GM12865 (cell line): ENCODE results near the gene CD300H.
"Not testable (repeated sequence)": the region's sequence is repeated elsewhere in the genome, so short reads cannot be mapped to it uniquely, and the experiment has no call there.

Experiments used
- DNase-seq: peaks from one replicate; pipeline ENCODE4 v3.0.0; 2010; ENCODE audit warnings: low read depth
- H3K4me3 ChIP-seq: 2 replicates; pipeline ENCODE4 v1.5.1; 2011; ENCODE audit warnings: mild to moderate bottlenecking, low read depth, low read length, control low read depth
- TF ChIP-seq, protein P1 (sequence below): IDR thresholded peaks from 2 replicates; pipeline ENCODE4 v1.5.1; 2011; ENCODE audit warnings: low read length, control low read depth, low read depth, inconsistent platforms; ENCODE audit not compliant: insufficient read depth; ENCODE audit errors: missing control alignments

The CD300H gene

DNA sequence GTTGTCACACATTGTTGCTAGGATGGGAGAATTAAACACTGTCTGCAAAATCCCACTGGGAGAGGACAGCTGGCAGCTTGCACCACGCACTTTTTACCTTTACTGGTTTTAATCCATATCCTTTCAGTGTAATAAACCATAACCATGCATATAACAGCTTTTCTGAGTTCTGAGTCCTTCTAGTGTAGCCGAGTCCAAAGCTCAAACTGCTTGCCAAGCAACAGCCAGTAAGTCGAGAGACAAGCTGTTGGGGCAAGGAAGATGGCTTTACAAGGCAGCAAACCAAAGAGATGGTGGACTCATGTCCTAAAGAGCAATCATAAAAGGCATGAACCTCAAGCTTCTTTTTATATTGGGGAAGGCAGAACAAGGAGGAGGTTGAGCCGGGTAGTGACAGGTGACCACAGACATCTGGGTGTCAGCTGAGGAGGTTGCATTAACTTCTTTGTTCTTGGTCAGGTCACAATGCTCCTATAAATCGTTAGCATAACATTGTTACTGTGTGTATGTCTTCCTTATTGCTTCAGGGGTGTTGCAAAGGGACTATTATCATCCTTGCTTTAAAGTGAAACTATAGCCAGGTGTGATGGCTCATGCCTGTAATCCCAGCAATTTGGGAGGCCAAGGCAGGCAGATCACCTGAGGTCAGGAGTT, 7.3 kb upstream of the CD300H start:
- TF ChIP-seq, protein P1, sequence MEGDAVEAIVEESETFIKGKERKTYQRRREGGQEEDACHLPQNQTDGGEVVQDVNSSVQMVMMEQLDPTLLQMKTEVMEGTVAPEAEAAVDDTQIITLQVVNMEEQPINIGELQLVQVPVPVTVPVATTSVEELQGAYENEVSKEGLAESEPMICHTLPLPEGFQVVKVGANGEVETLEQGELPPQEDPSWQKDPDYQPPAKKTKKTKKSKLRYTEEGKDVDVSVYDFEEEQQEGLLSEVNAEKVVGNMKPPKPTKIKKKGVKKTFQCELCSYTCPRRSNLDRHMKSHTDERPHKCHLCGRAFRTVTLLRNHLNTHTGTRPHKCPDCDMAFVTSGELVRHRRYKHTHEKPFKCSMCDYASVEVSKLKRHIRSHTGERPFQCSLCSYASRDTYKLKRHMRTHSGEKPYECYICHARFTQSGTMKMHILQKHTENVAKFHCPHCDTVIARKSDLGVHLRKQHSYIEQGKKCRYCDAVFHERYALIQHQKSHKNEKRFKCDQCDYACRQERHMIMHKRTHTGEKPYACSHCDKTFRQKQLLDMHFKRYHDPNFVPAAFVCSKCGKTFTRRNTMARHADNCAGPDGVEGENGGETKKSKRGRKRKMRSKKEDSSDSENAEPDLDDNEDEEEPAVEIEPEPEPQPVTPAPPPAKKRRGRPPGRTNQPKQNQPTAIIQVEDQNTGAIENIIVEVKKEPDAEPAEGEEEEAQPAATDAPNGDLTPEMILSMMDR = no peak
- no peak overlapping the region for H3K4me3 ChIP-seq
- DNase-seq = no peak

DNA sequence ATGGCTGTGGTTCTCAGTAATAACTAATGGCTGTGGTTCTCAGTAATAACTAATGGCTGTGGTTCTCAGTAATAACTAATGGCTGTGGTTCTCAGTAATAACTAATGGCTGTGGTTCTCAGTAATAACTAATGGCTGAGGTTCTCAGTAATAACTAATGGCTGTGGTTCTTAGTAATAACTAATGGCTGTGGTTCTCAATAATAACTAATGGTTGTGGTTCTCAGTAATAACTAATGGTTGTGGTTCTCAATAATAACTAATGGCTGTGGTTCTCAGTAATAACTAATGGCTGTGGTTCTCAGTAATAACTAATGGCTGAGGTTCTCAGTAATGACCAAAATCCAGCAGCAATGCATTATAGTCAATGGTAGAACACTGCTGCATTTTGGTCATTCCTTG, 6.3 kb upstream of the CD300H start:
- not testable (repeated sequence) for DNase-seq, H3K4me3 ChIP-seq

DNA sequence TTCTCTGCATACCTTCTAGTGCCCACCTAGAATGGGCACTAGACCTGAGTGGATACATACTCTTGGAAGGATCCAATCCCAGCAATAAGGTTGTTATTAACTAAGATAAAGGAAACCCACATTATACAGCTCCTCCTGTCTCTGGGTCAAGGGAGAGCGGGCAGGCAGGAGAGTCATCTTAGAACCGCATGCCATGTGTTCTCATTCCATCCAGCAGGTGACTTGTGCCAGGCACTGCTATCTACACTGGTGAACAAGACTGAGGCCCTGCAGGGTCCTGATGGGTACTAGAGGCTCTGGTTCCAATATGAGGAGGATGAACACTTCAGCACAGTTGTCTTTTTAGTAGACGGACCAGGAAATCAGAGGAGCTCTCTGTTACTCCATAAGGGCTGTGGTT, 5.9 kb upstream of the CD300H start:
- H3K4me3 ChIP-seq = no peak overlapping the region
- TF ChIP-seq, protein P1 = no peak
- no peak for DNase-seq

DNA sequence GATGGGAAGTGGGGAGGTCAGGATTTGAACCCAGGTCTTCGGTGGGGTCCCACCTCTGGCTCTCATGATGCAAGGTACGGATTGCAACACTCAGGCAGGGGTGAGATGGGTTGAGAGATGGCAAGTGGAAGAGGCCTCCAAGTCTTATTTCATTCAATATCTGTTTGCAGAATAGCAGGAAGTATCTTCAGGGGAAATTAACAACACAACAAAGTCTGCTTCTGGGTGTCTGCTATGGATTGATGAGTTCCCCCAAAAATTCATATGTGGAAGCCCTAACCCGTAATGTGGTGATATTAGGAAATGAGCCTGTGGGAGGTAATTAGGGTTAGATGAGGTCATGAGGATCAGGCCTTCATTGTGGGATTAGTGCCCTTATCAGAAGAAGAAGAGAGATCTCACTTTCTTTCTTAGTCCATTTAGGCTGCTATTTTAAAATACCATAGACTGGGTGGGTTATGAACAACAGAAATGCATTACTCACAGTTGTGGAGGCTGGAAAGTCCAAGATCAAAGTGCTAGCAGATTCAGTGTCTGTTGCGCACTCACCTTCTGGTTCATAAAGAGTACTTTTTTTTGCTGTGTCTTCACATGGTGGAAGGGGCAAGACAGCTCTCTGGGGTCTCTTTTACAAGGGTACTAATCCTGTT, 4.4 kb upstream of the CD300H start:
- no peak for DNase-seq
- TF ChIP-seq, protein P1 = no peak
- H3K4me3 ChIP-seq = no peak overlapping the region

DNA sequence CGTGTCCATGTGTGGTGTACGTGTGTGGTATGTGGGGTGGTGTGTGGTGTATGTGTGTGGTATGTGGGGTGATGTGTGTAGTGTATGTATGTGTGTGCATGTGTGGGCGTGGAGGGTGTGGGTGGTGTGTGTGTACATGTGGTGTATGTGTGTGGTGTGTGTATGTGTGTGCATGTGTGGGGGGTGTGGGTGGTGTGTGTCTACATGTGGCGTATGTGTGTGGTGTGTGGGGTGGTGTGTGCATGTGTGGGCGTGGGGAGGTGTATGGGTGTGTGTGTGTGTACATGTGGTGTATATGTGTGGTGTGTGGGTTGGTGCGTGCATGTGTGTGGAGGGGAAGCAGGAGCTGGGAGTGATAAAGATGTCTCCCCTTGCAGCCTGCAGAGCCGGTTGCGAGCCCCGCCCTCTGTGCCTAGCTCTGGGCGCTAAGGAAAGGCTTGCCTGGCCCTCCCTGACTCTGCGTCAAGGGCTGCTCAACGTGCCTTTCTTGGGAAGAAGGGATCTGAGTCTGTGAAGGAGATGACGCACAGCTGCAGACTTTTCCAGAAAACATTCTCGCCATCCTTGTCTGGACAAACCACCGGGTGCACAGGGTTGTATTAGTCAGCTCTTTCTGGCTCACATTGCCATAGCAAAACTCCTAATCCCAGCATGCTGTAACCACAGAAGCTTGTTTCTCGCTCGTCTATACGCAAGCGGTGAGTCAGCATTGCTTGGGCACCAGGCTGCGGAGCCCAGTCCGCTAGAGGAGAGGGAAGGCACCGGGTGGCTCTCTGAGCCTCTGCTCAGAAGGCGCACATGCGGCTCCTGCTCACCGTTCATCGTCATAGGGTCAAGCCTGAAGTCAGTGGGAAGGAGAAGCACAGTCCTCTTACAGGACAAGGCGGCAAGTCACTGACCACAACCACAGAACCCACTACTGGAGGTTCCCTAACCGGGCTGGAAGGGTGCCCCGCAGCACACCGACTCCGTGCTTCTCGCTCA, 2.0 kb upstream of the CD300H start:
- H3K4me3 ChIP-seq = no peak overlapping the region
- DNase-seq = no peak
- TF ChIP-seq, protein P1 = no peak

DNA sequence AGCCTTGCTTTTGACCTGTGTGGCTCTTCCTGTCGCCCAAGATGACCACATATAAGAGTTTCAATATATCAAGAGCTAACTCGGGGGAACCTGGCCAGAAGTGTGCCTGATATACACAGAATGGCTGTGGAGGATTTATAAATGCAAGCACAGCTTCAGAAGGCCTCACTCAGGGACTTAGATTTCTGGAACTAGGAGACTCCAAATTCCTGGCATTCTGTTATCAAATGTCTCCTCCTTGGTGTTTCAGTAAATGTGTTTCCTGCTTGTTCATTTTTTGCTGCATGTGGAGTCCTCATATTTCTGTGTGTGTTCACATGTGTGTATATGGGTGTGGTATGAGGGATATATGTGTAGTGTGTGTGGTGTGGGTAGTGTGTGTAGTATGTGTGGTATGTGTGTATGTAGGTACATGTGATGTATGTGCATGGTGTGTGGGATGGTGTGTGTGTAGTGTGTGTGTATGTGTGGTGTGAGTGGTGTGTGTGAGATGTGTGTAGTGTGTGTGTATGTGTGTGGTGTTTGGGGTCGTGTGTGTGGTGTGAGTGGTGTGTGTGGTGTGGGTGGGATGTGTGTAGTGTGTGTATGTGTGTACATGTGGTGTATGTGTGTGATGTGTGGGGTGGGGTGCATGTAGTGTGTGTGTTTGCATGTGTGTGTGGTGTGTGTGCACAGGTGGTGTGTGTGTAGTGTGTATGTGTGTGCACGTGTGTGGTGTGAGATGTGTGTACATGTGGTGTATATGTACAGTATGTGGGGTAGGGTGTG, 981 bp upstream of the CD300H start:
- H3K4me3 ChIP-seq = no peak overlapping the region
- no peak for DNase-seq
- TF ChIP-seq, protein P1 = no peak
